ENCODE results near the gene KIAA0319L.

GRCh38 chr1:35558374-35559316 lies 1.4 kb upstream of the KIAA0319L start:
- TF ChIP-seq POLR2A (IDR thresholded peaks at IDR 0.05; ENCODE audit: low read depth, low read length) (no peak), POLR2AphosphoS5 (IDR thresholded peaks at IDR 0.05; ENCODE audit: low read depth, low read length) (no peak)
